Measurements from ENCODE around the gene GABBR2.
A peak's percentile ranks its signal among the peaks of the same experiment; 100 is the strongest.

The GABBR2 gene

DNA sequence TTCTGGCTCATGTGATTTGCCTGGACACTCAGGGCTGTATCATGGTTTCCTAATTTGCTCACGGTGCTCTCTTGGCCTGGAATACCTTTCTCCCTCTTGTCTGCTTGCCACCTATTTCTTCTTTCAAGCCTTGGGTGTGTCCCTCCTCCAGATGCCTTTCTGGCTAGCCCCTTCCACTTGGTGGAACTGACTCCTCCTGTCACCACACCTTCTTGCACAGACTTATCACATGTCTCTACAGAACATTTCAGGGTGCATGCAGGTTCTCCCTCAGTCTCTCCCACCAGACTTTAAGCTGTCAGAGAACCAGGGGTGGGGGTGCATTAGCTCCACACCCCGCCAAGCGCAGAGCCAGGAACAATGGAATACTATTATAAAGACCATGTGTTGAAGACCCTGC, 455.2 kb downstream of the GABBR2 start:
- H3K4me3 ChIP-seq (ENCODE audit: low read depth, low read length): no peak overlapping the region
- TF ChIP-seq, protein P1, sequence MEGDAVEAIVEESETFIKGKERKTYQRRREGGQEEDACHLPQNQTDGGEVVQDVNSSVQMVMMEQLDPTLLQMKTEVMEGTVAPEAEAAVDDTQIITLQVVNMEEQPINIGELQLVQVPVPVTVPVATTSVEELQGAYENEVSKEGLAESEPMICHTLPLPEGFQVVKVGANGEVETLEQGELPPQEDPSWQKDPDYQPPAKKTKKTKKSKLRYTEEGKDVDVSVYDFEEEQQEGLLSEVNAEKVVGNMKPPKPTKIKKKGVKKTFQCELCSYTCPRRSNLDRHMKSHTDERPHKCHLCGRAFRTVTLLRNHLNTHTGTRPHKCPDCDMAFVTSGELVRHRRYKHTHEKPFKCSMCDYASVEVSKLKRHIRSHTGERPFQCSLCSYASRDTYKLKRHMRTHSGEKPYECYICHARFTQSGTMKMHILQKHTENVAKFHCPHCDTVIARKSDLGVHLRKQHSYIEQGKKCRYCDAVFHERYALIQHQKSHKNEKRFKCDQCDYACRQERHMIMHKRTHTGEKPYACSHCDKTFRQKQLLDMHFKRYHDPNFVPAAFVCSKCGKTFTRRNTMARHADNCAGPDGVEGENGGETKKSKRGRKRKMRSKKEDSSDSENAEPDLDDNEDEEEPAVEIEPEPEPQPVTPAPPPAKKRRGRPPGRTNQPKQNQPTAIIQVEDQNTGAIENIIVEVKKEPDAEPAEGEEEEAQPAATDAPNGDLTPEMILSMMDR (IDR thresholded peaks at IDR 0.05; ENCODE audit: low read depth, low read length, missing control alignments): no peak
- DNase-seq (ENCODE audit: low read depth): no peak
- in situ Hi-C loops (cut with HindIII; ENCODE audit: low sequenced_read_pairs): no loop called here

DNA sequence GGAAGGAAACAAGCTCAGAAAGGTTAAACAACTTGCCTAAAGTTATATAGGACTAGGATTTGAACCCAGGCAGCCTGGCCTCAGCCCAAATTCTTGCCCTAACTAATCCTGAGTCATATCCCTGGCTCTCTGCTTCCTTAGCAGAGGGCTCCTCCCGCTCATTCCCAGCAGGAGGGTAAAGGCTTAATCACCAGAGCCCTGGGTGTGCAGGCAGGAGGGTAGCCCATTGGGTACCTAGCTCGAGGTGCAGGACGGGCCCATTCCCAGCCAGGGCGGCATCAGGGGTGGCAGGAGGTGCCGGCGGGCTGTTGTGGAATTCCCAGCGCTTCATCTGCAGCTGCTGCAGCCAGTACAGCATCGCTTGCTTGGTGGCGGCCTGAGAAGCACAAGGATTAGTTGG, 457.2 kb downstream of the GABBR2 start:
- in situ Hi-C loops (cut with HindIII; ENCODE audit: low sequenced_read_pairs): no loop called here
- no peak overlapping the region for H3K4me3 ChIP-seq (ENCODE audit: low read depth, low read length)
- TF ChIP-seq, protein P1 (IDR thresholded peaks at IDR 0.05; ENCODE audit: low read depth, low read length, missing control alignments): no peak
- peak; percentile 39 for DNase-seq (ENCODE audit: low read depth)

DNA sequence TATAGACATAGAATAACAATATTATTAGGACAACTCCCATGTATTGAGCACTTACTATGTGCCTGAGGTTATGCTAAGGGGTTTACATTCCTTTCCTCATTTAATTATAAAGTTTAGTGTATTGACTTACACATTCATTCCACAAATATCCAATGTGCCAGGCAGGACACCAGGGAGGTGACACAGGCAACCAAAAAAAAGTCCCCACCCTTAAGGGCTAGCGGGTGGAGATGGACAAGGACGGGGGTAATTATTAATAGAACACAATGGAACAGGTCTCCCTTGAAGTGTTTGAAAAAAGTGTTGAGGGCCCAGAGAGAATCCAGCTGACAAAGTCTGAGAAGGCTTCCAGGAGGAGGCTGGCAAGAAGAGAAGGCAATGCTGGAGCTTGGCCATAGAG, 459.0 kb downstream of the GABBR2 start:
- TF ChIP-seq, protein P1 (IDR thresholded peaks at IDR 0.05; ENCODE audit: low read depth, low read length, missing control alignments): no peak
- no peak for DNase-seq (ENCODE audit: low read depth)
- in situ Hi-C loops (cut with HindIII; ENCODE audit: low sequenced_read_pairs): no loop called here

DNA sequence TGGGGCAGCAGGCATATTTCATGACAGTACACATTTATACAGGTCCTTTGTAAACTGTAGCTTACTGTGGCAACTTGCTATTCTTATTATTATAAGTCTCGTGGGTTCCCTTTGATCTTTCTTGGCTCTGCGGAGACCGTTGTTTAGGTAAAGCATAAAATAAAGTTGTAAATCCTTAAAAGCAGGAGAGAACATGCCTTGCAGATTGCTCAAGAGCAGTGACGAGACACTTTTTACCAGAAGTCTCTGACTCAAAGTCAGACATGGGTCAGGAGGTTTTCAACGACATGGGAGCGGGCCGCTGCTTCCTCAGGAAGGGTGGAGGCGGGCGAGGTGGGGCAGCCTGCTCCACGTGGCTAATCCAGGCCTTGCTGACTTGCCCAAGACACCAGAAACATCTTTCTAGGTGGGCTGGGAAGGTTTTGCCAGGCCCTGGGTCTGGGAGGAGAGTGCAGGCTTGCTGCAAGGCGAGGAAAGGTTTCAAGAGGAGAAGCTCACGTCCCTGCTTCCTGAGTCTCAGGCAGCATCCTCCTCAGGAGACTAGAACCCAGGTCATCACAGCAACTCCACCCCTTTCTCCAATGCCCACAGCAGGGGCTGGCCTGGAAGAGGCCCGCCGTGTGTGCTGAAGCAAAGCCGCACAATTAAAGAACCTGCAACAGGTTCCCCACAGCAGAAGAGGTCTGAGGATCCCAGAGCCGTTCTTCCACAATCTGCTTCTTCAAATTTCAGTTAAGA, 459.8 kb downstream of the GABBR2 start:
- TF ChIP-seq, protein P1 (IDR thresholded peaks at IDR 0.05; ENCODE audit: low read depth, low read length, missing control alignments): no peak
- DNase-seq (ENCODE audit: low read depth): peak; percentile 26
- no peak overlapping the region for H3K4me3 ChIP-seq (ENCODE audit: low read depth, low read length)
- in situ Hi-C loops (cut with HindIII; ENCODE audit: low sequenced_read_pairs): no loop called here

More for the DNA sequence above, 459.0 kb downstream of the GABBR2 start:
- H3K4me3 ChIP-seq (ENCODE audit: low read depth, low read length): no peak overlapping the region

DNA sequence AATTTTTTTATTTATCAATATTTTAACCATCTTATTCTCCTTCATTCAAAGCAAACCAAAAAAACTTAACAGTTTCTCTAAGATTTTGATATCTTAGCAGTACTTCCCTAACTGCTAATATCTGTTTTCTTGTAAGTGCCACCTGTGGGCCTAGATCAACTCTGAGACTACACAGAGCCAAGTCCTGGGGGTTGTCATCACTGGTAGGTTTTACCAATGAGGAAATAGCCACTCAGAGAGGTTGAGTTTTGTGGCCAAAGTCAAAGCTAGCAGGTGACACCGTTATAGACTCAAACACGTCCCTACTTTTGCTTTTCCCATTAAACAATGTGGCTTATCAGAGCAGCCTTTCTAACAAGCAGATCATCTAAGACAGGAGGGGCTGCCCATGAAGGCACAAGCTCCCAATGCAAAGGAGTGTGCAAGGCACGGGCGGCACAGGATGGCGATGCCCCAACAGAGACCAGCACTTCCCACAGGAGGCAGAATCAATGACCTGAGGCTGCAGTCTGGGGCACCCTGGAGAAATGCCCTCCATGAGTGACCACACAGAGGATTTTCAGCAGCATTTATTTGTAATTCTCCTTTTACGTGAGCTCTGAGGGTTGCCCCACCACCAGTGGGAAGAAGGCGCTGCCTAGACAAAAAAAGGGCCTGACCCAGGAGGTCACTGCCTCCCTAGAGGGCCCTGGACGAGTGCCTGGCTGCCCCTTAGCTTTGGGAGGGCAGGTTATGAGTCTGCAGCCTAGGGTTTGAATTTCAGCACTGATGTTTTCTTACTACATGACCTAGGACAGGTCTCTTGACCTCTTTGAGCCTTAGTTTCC, 460.7 kb downstream of the GABBR2 start:
- in situ Hi-C loops (cut with HindIII; ENCODE audit: low sequenced_read_pairs): no loop called here
- TF ChIP-seq, protein P1 (IDR thresholded peaks at IDR 0.05; ENCODE audit: low read depth, low read length, missing control alignments): no peak
- no peak overlapping the region for H3K4me3 ChIP-seq (ENCODE audit: low read depth, low read length)

DNA sequence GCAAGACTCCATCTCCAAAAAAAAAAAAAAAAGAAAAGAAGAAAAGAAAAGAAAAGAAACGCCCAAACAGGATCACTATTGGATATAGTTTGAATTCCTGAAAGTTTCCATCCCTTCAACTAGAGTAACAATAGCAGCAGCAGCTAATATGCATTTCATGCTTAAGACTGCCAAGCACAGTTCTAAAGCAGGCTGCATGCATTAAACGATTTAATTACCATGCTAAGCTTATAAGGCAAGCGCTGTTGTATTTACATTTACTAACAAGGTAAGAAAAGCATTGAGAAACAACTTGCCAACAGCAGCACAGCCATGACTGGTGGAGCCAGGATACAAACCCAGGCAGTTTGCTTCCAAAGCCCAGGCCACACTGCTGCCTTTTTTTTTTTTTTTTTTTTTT, 466.3 kb downstream of the GABBR2 start:
- DNase-seq (ENCODE audit: low read depth): no peak
- in situ Hi-C loops (cut with HindIII; ENCODE audit: low sequenced_read_pairs): no loop called here
- TF ChIP-seq, protein P1 (IDR thresholded peaks at IDR 0.05; ENCODE audit: low read depth, low read length, missing control alignments): no peak
- no peak overlapping the region for H3K4me3 ChIP-seq (ENCODE audit: low read depth, low read length)

More for the DNA sequence above, 460.7 kb downstream of the GABBR2 start:
- DNase-seq (ENCODE audit: low read depth): no peak
